ENCODE results near the gene CTIF. TPM values are rescaled to one million over a fixed set of nuclear protein-coding genes. Genes with fewer than 3 reads are reported as not detected.
A peak's percentile ranks its signal among the peaks of the same experiment; 100 is the strongest.

The CTIF gene
- total RNA-seq, 1 donor from 2014 or later = 72.4 TPM

GRCh38 chr18:48821845-48822244, 283.0 kb downstream of the CTIF start:
- Histone ChIP-seq H3K27ac (no peak overlapping the region), H3K36me3 (no peaks in the 10 kb centered on the region), H3K9me3 (no peaks in the 10 kb centered on the region), H3K4me1 (no peaks in the 10 kb centered on the region), H3K27me3 (no peaks in the 10 kb centered on the region), H3K4me3 (no peak overlapping the region)
- DNase-seq = no peak
- intact Hi-C loops (cut with DNase I) = no loop called here
- no peak for TF ChIP-seq CTCF (IDR thresholded peaks at IDR 0.05)
- ATAC-seq = peak; percentile 38

- DNase-seq (no peak), ATAC-seq (no peak)
- intact Hi-C loops (cut with DNase I) = no loop called here
- H3K4me1 ChIP-seq = peaks cover 16% of the 10 kb centered on the region
- TF ChIP-seq CTCF (IDR thresholded peaks at IDR 0.05) = no peak
- H3K4me3 ChIP-seq = no peak overlapping the region
- no peaks in the 10 kb centered on the region for H3K36me3 ChIP-seq
- H3K27ac ChIP-seq = no peak overlapping the region
- no peaks in the 10 kb centered on the region for H3K9me3 ChIP-seq
- H3K27me3 ChIP-seq = no peaks in the 10 kb centered on the region
Observed at GRCh38 chr18:48824231-48824970, 285.6 kb downstream of the CTIF start.

GRCh38 chr18:48825101-48825745, 286.4 kb downstream of the CTIF start:
- Histone ChIP-seq H3K4me1 (peaks cover 16% of the 10 kb centered on the region), H3K36me3 (no peaks in the 10 kb centered on the region), H3K27ac (no peak overlapping the region), H3K9me3 (no peaks in the 10 kb centered on the region), H3K4me3 (no peak overlapping the region), H3K27me3 (no peaks in the 10 kb centered on the region)
- DNase-seq = peak; percentile 34
- TF ChIP-seq CTCF (IDR thresholded peaks at IDR 0.05) = no peak
- ATAC-seq = no peak
- intact Hi-C loops (cut with DNase I) = no loop called here

GRCh38 chr18:48826271-48826670, 287.4 kb downstream of the CTIF start:
- no peak for TF ChIP-seq CTCF (IDR thresholded peaks at IDR 0.05)
- H3K27ac ChIP-seq = no peak overlapping the region
- peaks cover 16% of the 10 kb centered on the region for H3K4me1 ChIP-seq
- no peaks in the 10 kb centered on the region for H3K36me3 ChIP-seq
- H3K9me3 ChIP-seq = no peaks in the 10 kb centered on the region
- H3K27me3 ChIP-seq = no peaks in the 10 kb centered on the region
- no peak overlapping the region for H3K4me3 ChIP-seq
- intact Hi-C loops (cut with DNase I) = no loop called here
- peak; percentile 22 for DNase-seq
- no peak for ATAC-seq

GRCh38 chr18:48826806-48827205, 288.0 kb downstream of the CTIF start:
- Histone ChIP-seq H3K9me3 (no peaks in the 10 kb centered on the region), H3K4me1 (peaks cover 16% of the 10 kb centered on the region), H3K27ac (no peak overlapping the region), H3K27me3 (no peaks in the 10 kb centered on the region), H3K4me3 (no peak overlapping the region), H3K36me3 (no peaks in the 10 kb centered on the region)
- intact Hi-C loops (cut with DNase I) = no loop called here
- DNase-seq (peak; percentile 45), ATAC-seq (no peak)
- TF ChIP-seq CTCF (IDR thresholded peaks at IDR 0.05) = no peak

Data from upper lobe of right lung (tissue), 1 donor.